Mucosa of stomach (tissue), 1 donor: Measurements from ENCODE around the gene ZNF91.
"Not testable (repeated sequence)": the region's sequence is repeated elsewhere in the genome, so short reads cannot be mapped to it uniquely, and the experiment has no call there.

ENCODE experiments used
- H3K27me3 ChIP-seq: one replicate; pipeline ENCODE4 v1.7.0; 2013; ENCODE audit warnings: mild to moderate bottlenecking, low read length; ENCODE audit not compliant: control insufficient read depth, insufficient read depth
- H3K36me3 ChIP-seq: one replicate; pipeline ENCODE4 v1.7.0; 2013; ENCODE audit warnings: low read length; ENCODE audit not compliant: control insufficient read depth, insufficient read depth
- H3K4me1 ChIP-seq: one replicate; pipeline ENCODE4 v1.7.0; 2013; ENCODE audit warnings: mild to moderate bottlenecking, low read length; ENCODE audit not compliant: control insufficient read depth, insufficient read depth
- H3K4me3 ChIP-seq: one replicate; pipeline ENCODE4 v1.7.0; 2013; ENCODE audit warnings: low read length
- H3K9ac ChIP-seq: one replicate; pipeline ENCODE4 v1.7.0; 2013; ENCODE audit warnings: mild to moderate bottlenecking, low read length, moderate library complexity
- H3K9me3 ChIP-seq: one replicate; pipeline ENCODE4 v1.7.0; 2013; ENCODE audit warnings: mild to moderate bottlenecking, low read length, moderate library complexity; ENCODE audit not compliant: control insufficient read depth
- donor health status: Pancreatic carcinoma.

Gene ZNF91

DNA sequence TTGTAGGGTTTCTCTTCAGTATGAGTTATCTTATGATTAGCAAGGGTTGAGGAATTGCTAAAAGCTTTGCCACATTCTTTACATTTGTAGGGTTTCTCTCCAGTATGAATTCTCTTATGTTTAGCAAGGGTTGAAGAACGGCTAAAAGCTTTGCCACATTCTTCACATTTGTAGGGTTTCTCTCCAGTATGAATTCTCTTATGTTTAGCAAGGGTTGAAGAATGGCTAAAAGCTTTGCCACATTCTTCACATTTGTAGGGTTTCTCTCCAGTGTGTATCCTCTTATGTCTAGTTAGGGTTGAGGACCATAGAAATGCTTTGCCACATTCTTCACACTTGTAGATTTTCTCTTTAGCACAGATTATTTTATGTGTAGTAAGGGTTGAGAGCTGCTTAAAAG lies 33.4 kb downstream of the ZNF91 start:
- H3K9ac ChIP-seq, H3K27me3 ChIP-seq, H3K4me1 ChIP-seq, H3K36me3 ChIP-seq, H3K4me3 ChIP-seq: not testable (repeated sequence)
- H3K9me3 ChIP-seq = peaks cover 40% of the 10 kb centered on the region

DNA sequence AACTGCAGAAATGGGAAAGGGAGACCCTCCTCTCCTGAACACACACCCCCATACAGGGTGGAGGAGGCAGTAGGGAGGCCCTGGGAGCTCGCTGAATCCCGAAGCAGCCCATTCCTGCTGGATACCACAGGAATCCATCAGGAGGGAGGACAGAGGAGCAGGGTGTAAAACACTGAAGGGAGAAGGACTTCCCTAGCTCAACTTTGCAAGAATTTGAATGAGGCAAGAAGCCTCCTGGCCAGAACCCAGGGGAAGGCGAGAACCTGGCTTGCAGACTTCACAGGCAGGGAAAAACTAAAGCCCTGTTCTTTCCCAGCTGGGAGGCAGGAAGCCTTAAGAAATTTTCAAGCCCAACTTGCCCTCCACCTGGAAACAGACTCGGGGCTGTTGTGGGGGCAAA lies 43.5 kb downstream of the ZNF91 start:
- H3K4me3 ChIP-seq = no peak overlapping the region
- no peaks in the 10 kb centered on the region for H3K4me1 ChIP-seq
- H3K9me3 ChIP-seq = peaks cover 60% of the 10 kb centered on the region
- no peaks in the 10 kb centered on the region for H3K27me3 ChIP-seq
- H3K9ac ChIP-seq = no peak overlapping the region
- peaks cover 5% of the 10 kb centered on the region for H3K36me3 ChIP-seq

DNA sequence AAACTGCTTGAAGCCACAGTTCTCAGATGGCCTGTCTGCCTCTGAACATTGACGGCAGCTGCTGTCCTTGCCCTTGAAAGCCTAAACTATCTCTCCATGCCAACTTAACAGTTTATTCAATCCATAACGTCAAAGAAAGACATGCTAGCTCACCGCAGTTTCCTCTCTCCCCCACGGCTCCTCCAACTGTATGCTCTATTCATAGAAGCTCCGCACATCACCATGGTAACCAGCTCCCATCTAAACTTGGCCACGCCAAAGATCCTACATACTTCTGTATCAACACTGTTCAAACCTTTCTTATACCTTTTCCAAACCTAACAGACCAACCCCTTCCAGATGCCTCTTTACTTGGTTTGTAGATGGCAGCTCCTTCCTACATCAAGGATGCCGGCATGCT lies 48.6 kb downstream of the ZNF91 start:
- Histone ChIP-seq H3K9me3 (peaks cover 70% of the 10 kb centered on the region), H3K4me3 (no peak overlapping the region), H3K36me3 (peaks cover 20% of the 10 kb centered on the region), H3K9ac (no peak overlapping the region), H3K27me3 (no peaks in the 10 kb centered on the region), H3K4me1 (no peaks in the 10 kb centered on the region)

DNA sequence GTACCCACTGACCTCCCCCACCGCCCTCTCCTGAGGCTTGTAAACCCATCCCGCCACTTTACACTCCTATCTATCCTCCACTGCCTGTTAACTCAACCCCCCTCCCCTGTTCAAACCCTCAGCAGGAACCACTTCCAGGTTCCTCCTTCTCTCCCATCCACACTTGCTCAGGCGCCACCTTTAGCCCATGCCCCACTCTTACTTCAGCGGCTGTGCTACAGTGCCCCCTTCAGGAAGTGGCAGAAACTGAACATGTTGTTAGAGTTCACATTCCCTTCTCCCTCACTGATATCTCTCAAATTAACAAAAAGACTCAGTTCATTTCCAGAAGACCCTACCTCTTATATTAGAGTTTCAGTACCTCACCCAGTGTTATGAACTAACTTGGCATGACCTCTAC lies 49.4 kb downstream of the ZNF91 start:
- Histone ChIP-seq H3K36me3 (peaks cover 20% of the 10 kb centered on the region), H3K9me3 (peaks cover 63% of the 10 kb centered on the region), H3K4me1 (no peaks in the 10 kb centered on the region), H3K9ac (no peak overlapping the region), H3K4me3 (no peak overlapping the region), H3K27me3 (no peaks in the 10 kb centered on the region)

DNA sequence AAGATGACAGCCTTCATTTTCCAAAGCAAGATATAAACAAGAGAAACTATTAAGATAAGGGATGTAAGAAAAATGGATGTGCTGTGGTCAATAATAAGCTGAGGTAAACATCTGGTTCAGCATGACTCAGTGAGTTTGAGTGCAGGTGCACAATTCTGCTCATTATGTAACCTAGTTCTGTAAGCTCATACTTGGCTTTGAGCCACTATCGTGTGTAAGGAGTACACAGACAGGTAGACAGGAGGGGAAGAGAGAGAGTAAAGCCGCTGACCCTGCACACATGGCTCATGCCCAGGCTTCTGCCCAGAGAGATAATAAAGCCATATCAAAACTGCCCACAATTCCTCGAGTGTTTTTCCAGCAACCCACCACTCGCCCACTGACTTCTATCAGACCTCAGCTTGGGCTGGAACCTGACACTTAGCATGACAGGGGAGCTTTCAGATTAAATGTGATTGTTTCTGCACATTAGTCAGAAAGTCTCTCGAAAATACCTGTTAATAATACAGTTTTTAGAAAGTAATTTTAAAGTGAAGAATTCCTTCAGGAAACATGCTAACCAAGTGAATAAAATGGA lies 51.7 kb downstream of the ZNF91 start:
- H3K4me3 ChIP-seq = no peak overlapping the region
- no peaks in the 10 kb centered on the region for H3K4me1 ChIP-seq
- peaks cover 15% of the 10 kb centered on the region for H3K36me3 ChIP-seq
- H3K9ac ChIP-seq = no peak overlapping the region
- H3K9me3 ChIP-seq = peaks cover 42% of the 10 kb centered on the region
- H3K27me3 ChIP-seq = no peaks in the 10 kb centered on the region

DNA sequence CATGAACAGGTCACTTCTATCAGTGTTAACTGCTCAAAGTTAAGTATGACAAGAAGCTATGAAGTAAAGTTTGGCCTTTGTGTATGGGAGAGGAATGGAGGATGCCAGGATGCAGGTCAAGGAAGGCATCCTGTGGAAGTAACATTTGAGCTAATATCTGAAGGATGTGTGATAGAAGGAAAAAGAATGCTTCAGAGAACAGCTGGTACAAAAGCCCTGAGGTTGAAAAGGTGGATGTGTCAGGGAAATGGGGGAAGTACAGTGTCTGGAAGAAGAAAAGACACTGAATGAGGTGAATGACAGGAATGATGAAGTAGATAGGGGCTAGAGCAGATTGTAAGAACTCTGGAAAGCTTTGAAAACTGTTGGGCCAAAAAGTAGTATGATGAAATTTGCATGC lies 67.1 kb downstream of the ZNF91 start:
- Histone ChIP-seq H3K9ac (no peak overlapping the region), H3K27me3 (no peaks in the 10 kb centered on the region), H3K4me3 (no peak overlapping the region), H3K4me1 (no peaks in the 10 kb centered on the region), H3K9me3 (peaks cover 5% of the 10 kb centered on the region), H3K36me3 (no peaks in the 10 kb centered on the region)

DNA sequence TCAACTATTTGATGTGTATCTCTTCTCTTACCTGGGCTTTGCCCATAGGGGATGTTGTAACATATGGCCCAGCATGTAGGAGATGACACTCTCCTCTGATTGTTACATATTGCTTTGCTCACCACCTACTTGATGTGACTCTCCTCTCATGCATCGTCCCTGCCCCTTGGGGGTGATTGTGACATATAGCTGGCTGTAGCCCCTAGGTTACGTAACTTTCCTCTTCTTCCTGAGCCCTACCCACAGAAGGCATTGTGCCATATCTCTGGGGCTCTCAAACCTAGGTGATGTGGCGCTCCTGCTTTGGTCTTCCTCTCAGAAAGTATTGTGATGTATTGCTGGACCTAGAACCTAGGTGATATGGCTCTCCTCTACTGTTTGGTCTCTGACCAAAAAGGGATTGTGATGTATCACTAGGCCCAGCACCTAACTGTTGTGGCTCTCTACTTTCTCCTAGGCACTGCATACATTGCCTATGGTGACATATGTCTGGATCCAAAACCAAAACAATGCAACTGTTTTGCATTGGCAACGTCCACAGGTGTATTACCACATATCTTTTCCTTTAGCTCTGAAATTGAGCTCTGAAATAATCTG lies 73.2 kb downstream of the ZNF91 start:
- no peaks in the 10 kb centered on the region for H3K27me3 ChIP-seq
- H3K9ac ChIP-seq = no peak overlapping the region
- no peaks in the 10 kb centered on the region for H3K36me3 ChIP-seq
- peaks cover 5% of the 10 kb centered on the region for H3K9me3 ChIP-seq
- H3K4me1 ChIP-seq = no peaks in the 10 kb centered on the region
- no peak overlapping the region for H3K4me3 ChIP-seq

DNA sequence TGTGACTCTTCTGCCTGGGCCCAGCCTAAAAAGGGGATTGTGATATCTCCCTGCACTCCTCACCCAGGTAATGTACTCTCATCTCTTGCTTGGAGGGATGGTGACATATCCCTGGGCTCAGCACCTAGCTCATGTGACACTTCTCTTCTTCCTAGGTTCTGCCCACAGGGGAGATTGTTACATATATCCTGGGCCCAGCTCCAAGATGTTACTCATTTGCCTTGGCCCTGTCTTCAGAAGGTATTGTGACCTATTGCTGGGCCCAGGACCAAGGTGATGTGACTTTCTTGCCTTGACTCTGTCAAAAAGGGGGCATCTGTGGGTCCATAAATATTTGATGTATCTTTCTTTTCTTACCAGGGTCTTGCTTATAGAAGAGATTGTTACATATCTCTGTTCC lies 73.9 kb downstream of the ZNF91 start:
- H3K27me3 ChIP-seq, H3K4me1 ChIP-seq, H3K4me3 ChIP-seq, H3K9me3 ChIP-seq, H3K9ac ChIP-seq, H3K36me3 ChIP-seq: not testable (repeated sequence)

DNA sequence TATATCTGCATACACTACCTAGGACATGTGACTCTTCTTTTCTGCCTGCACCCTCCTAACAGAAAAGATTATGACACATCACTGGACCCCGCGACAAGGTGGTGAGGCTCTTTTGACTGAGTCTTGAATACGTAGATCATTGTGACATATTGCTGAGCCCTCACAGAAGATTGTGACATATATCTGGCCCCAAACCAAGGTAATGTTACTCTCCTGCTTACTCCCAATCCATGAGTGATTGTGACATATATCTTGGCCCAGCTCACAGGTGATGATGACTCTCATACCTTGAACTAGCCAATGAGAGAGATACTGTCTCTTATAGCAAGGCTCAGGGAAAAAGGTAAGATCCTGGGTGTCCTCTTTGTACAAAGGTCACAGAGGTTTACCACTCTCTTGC lies 75.7 kb downstream of the ZNF91 start:
- not testable (repeated sequence) for H3K9me3 ChIP-seq, H3K27me3 ChIP-seq, H3K4me1 ChIP-seq, H3K9ac ChIP-seq, H3K36me3 ChIP-seq, H3K4me3 ChIP-seq

DNA sequence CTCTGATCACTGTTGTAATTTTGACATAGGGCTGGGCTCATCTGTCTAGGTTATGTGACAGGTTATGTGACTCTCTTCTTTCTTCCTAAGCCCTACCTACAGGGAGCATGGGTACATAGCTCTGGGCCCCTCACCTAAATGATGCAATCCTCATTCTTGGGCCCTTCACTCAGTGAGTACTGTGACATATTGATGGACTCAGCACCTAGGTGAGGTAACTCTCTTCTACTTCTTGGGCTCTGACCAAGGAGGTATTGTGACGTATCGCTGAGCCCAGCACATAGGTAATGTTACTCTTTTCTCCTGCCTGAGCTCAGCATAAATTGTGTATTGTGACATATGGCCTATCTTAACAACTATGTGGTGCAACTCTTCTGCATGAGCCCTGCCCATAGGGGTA lies 76.3 kb downstream of the ZNF91 start:
- H3K9ac ChIP-seq, H3K9me3 ChIP-seq, H3K4me3 ChIP-seq, H3K27me3 ChIP-seq, H3K4me1 ChIP-seq, H3K36me3 ChIP-seq: not testable (repeated sequence)

DNA sequence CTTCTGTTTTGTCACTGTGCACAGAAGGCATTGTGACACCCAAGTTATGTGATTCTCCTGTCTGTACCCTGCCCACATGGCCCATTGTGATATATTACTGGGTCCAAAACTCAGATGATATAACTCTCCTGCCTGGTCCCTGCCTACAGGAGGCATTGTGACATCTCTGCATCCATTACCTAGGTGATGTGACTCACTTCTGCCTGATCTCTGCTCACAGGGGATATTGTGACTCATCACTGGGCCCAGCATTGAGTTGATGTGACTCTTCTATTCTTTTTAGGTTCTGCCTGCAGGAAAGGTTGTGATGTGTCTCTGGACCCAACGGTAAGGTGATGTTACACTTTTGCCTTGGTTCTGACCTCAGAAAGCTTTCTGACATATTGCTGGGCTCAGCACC lies 77.1 kb downstream of the ZNF91 start:
- Histone ChIP-seq H3K4me3 (no peak overlapping the region), H3K4me1 (no peaks in the 10 kb centered on the region), H3K9ac (no peak overlapping the region), H3K36me3 (no peaks in the 10 kb centered on the region), H3K27me3 (no peaks in the 10 kb centered on the region), H3K9me3 (no peaks in the 10 kb centered on the region)

DNA sequence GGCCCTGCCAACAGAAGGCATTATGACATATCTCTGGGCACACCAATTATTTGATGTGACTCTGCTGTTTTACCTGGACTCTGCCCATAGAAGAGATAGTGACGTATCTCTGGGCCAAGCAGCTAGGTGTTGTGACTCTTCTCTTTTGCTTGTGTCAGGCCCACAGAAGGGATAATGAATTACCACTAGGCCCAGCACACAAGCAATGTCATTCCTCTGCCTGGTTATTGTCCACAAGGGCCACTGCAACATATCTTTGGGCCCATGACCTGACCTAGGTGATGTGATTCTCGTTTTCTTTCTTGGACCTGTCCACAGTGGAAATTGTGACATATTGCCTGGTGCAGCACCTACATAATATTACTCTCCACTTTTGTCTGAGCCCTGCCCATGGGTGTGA lies 80.0 kb downstream of the ZNF91 start:
- Histone ChIP-seq H3K9ac (no peak overlapping the region), H3K36me3 (no peaks in the 10 kb centered on the region), H3K9me3 (no peaks in the 10 kb centered on the region), H3K4me3 (no peak overlapping the region), H3K4me1 (no peaks in the 10 kb centered on the region), H3K27me3 (no peaks in the 10 kb centered on the region)
